ENCODE results near the gene DIP2C.
"Not testable (repeated sequence)": the region's sequence is repeated elsewhere in the genome, so short reads cannot be mapped to it uniquely, and the experiment has no call there.

The DIP2C gene

GRCh38 chr10:278707-279106 is 410.8 kb downstream of the DIP2C start:
- no peak for DNase-seq

DNA sequence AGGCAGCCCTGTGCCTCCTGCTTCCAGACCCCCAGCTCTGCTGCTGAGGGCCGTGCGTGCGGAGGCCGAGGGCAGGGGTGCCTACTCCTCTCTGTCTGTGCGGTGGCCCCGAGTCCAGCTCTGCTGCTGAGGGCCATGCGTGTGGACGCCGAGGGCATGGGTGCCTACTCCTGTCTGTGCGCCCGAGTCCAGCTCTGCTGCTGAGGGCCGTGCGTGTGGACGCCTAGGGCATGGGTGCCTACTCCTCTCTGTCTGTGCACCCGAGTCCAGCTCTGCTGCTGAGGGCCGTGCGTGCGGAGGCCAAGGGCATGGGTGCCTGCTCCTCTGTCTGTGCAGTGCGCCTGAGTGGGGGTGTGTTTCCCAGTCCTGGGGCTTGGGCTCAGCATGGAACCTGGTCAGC is 411.5 kb downstream of the DIP2C start:
- no peak for DNase-seq

DNA sequence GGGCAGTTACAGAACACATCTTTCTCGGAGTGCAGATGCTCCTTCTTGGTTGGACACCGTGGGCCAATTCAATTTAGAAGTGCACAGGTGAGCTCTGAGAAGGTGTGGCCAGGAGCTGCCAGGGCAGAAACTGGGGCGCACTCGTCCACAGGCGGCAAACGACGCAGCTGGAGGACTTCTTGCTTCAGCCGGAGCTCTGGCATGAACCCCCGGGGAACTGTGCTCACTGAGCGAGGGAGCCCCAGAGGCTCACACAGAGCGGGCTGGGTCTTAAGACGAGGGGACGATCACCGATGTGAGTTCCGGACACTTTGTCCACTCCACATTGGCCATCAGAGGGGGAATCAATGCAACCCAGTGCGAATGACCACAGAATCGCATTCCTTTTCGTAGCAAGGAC is 413.8 kb downstream of the DIP2C start:
- DNase-seq = no peak

GRCh38 chr10:274866-275265 is 414.6 kb downstream of the DIP2C start:
- DNase-seq = no peak

DNA sequence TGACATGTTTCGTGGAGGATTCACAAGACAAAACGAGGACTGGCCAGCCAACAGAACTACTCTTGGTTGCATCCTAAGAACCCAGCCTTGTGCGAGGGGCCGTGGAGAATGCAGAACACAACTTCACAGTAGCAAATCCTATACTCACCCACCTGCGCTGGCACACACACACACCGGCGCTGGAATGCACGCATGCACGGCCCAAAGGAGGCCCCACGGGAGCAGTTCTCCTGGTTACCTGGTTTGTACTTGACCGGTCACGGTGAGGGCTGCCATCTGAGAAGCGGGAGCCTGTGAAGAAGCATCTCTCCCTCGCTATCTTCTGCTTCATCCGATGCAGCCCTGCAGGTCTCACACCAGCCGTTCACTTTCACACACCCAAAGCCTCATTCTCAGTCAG is 416.4 kb downstream of the DIP2C start:
- DNase-seq = no peak

DNA sequence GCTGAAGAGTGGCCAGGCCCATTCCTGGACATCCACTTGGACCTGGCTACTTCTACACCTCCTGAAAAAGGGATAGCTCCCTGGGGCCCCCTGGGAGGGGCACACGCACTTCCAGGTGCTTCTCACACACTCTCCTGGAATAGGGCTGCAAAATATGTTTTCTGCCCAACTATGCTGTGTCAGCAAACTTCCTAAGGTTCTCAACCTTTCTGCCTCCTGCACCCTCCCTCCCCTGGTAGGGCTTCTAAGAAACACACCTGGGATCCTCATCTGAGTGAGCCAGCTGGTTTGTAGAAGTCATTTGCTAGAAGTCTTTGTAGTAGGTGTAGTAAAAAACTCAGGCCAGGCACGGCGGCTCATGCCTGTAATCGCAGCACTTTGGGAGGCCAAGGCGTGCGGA is 417.7 kb downstream of the DIP2C start:
- DNase-seq = no peak

DNA sequence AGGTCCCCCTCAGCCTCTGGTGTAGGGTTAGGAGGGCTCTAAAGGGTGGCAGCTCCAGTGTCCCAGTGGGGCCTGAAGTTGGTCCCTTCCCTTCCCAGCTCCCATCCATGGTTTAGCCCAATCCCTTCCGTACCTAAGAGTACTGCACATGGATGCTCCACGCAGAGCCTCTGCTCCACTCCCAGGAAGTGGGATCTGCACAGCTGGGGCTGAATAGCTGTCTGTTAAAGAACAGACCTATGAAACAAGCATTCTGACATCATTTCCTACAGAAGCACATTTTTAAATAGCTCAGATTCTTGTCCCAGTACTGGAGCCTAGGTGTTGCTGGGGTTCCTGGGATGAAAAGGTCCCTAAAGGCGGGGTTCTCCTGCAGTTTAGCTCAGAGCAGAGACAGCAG is 418.3 kb downstream of the DIP2C start:
- DNase-seq = no peak

GRCh38 chr10:269440-270074 is 419.9 kb downstream of the DIP2C start:
- no peak for DNase-seq

DNA sequence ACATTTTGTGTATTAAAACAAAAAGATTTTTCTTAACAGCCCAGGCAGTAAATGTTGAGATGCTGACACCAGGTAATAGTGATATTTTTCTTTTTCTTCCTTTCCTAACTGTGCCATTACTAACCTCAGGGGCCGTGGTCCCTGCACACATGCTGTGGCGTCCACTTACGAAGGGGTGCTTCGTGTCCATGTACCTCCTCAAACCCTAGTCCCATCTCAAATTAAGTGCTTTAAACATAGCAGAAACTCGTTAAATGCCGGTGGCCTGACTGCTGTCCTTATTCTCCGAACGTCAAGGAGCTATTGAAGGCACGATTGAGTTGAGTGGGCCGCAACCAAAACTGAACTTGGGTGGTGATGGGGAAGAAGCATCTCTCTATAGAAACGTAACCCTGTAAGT is 421.8 kb downstream of the DIP2C start:
- no peak for DNase-seq

GRCh38 chr10:266974-267425 is 422.5 kb downstream of the DIP2C start:
- DNase-seq = no peak

DNA sequence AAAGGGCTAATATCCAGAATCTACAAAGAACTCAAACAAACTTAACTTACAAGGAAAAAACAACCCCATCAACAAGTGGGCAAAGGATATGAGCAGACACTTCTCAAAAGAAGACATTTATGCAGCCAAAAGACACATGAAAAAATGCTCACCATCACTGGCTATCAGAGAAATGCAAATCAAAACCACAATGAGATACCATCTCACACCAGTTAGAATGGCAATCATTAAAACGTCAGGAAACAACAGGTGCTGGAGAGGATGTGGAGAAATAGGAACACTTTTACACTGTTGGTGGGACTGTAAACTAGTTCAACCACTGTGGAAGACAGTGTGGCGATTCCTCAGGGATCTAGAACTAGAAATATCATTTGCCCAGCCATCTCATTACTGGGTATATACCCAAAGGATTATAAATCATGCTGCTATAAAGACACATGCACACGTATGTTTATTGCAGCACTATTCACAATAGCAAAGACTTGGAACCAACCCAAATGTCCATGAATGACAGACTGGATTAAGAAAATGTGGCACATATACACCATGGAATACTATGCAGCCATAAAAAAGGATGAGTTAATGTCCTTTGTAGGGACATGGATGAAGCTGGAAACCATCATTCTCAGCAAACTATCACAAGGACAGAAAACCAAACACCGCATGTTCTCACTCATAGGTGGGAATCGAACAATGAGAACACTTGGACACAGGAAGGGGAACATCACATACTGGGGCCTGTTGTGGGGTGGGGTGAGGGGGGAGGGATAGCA is 423.5 kb downstream of the DIP2C start:
- DNase-seq = not testable (repeated sequence)

GRCh38 chr10:265074-265440 is 424.4 kb downstream of the DIP2C start:
- not testable (repeated sequence) for DNase-seq

DNA sequence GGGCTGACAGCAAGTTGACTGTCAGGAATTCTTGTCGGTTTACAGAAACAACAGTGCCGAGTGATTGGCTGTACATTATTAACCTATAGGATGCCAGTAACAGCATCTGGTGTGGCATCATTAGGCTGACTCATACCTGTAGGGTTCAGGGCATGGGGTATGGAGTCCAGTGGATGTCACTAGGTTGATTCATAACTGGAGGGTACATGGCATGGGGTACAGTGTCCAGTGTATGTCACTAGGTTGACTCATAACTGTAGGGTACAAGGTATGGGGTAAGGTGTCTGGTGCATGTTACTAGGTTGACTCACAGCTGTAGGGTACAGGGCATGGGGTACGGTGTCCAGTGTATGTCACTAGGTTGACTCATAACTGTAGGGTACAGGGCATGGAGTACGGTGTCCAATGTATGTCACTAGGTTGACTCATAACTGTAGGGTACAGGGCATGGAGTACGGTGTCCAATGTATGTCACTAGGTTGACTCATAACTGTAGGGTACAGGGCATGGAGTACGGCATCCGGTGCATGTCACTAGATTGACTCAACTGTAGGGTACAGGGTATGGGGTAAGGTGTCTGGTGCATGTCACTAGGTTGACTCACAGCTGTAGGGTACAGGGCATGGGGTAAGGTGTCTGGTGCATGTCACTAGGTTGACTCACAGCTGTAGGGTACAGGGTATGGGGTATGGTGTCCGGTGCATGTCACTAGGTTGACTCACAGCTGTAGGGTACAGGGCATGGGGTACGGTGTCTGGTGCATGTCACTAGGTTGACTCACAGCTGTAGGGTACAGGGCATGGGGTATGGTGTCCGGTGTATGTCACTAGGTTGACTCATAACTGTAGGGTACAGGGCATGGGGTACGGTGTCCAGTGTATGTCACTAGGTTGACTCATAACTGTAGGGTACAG is 425.1 kb downstream of the DIP2C start:
- DNase-seq = not testable (repeated sequence)

- DNase-seq = no peak
These were observed 428.5 kb downstream of the DIP2C start for GRCh38 chr10:260819-261429.

GRCh38 chr10:251982-252582 is 437.4 kb downstream of the DIP2C start:
- DNase-seq = no peak

DNA sequence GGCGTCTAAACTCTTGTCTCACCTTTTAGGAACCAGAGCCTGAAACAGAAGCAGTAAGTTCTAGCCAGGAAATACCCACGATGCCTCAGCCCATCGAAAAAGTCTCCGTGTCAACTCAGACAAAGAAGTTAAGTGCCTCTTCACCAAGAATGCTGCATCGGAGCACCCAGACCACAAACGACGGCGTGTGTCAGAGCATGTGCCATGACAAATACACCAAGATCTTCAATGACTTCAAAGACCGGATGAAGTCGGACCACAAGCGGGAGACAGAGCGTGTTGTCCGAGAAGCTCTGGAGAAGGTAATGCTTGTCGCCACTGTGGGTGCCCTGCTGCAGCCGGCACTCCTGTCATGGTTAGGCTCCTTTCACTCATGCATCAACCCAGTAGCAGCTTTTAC is 441.2 kb downstream of the DIP2C start:
- DNase-seq = no peak

- no peak for DNase-seq
These were observed 442.0 kb downstream of the DIP2C start for GRCh38 chr10:247480-247879.

- DNase-seq = no peak
These were observed 443.0 kb downstream of the DIP2C start for GRCh38 chr10:246431-246830.

- DNase-seq = no peak
These were observed 445.2 kb downstream of the DIP2C start for GRCh38 chr10:244227-244626.

DNA sequence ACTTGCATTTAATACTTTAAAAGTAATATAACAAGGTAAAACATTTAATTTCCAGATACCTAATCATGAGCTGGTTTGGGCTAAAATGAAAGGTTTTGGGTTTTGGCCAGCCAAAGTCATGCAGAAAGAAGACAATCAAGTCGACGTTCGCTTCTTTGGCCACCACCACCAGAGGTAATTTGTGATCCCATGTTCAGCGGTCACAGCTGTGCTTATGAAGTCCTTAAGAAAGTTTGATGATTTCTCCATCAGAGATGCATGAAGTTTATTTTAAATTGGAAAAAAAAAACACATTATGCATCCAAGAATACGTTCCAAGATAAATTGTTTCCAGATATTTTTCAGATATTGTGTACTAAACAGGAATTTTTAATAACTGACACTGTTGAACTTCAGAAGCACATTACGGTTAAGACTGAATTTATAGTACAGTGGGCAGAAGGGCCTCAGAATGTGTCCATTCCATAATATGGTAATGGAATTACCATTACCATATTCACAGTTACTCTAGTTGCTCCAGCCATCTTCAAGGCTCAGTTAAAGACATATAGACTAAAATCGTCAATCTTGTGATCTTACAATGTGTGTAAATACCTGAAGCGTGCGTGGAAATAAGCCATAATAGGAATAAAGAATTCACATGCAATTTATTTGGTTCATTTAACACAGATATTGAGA is 447.4 kb downstream of the DIP2C start:
- no peak for DNase-seq

GRCh38 chr10:241451-241850 is 448.0 kb downstream of the DIP2C start:
- DNase-seq = no peak

DNA sequence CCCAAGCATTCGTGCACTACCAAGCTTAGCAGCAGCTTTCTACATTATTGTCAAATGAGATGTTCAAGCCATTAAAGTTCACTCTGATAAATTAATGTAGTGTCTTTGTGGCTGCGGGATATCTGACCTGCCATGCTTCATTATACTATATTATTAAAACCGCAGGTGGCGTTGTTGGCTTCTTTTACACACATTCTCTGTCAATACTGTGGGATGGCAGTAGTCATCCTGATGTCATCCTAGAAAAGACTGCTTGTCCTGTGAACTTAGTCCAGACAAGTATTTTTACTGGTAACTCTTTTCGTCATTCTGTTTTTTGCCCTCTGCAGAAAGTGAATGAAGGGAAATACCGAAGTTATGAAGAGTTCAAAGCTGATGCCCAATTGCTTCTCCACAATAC is 450.4 kb downstream of the DIP2C start:
- DNase-seq = no peak
